Measurements from ENCODE around the gene FKRP.
"Not testable (repeated sequence)": the region's sequence is repeated elsewhere in the genome, so short reads cannot be mapped to it uniquely, and the experiment has no call there.

FKRP gene

DNA sequence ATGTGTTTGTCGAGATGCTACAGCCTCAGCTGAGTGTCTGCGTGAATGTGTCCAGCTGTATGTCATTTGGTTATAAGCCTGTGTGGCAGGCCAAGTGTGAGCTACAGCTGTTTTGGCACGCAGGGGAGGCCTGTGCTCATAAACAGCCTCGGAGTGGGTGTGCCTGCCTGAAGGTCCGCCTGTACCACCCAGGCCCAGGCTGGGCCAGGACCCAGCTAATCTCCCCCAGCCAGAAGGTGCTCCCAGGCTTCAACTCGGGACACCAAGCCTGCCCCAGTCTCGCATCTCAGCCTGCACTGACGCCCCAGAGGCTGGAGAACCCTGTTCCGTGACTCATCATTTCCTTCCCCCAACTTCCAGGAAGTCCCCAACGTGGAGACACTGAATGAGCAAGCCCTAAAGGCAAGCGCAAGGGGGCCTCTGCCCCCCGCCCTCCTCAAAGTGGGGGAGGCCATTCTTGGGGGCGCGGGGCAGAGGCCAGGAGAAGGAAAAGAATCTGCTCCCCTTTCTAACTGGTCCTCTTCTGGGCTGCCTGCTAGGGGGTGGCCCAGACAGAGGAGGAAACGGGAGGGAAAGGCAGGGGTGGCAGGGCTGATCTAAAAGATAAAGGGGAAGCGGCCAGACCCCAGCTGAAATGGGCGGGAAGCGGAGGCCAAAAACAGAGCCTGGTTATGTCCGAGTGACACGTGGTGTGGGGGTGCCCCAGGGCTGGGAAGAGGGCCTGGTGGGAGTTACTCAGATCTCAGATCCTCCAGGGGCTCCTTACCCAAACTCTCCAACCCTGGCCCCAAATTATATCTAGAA lies 40.6 kb downstream of the FKRP start:
- peak; percentile 82 for DNase-seq

DNA sequence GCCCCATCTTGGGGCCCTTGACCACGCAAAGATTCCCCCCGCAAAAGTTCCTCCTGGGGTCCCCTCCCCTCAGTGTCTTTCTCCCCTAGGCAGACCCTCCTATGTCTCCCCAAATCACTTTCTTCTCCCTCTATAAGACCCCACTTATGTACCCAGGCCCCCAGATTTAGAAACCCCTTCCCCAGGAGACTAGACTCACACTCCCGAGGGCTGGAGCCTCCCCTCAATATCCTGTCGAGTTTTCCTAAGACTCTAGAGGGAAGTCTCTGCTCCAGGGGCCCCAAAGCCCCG lies 41.1 kb downstream of the FKRP start:
- DNase-seq = no peak

DNA sequence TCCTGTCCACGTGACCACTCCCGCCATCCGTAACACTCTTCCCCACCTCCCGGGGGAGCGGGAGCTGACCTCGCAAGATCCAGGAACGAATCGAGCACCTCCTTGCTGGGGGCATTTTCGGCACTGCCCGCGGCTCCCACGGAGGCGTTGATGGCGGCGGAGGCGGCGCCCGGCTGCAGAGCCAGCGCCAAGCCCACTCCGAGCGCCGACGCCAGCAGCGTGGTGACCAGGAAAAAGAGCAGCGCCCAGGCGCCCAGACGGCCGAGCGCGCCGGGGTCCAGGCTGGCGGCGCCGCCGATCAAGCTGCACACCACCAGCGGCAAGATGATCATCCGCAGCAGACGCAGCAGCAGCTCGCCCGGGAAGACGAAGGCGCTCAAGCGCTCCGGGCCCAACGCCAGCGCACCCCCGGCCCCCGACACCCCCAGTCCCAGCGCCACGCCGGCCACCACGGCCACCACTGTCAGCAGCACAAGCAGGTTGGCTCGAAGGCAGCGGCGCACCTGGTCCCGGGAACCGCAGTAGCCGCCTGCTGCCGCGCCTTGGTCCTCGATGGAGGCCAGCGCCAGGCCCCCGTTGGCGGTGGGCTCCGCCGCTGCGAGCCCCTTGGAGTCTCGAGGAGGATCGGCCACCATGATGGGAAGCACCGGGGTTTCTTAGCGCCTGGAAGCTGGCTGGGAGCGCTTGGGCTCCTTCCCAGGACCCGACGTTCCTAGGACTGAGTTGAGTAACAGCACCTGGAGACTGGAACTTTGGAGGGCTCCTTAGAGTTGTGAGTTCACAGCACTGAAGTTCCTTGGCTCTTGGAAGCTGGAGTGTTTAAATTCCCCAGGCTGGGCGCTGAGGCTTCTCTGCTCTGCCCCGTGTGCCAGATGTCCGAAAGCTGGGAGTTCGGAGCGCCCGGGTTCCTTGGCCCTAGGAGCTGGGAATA lies 41.7 kb downstream of the FKRP start:
- peak; percentile 49 for DNase-seq

- DNase-seq = peak; percentile 99
Measured at GRCh38 chr19:46788262-46788967, 42.6 kb downstream of the FKRP start, which contains the start of gene SLC1A5. TSS of gene SLC1A5 (minus strand) at chr19:46788594. CDS start at chr19:46787965, 629 bp downstream.

DNA sequence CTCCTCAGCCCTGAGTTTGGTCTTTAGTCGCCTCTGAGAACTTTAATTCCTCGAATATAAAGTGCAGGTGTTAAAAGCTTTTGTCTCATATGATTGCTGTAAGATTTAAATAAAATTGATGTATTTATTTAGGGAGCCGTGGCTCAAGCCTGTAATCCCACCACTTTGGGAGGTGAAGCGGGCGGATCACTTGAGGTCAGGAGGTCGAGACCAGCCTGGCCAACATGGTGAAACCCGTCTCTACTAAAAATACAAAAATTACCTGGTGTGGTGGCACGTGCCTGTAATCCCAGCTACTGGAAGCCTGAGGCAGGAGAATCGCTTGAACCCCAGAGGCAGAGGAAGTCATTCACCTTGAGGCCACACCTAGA lies 43.1 kb downstream of the FKRP start:
- DNase-seq = no peak

DNA sequence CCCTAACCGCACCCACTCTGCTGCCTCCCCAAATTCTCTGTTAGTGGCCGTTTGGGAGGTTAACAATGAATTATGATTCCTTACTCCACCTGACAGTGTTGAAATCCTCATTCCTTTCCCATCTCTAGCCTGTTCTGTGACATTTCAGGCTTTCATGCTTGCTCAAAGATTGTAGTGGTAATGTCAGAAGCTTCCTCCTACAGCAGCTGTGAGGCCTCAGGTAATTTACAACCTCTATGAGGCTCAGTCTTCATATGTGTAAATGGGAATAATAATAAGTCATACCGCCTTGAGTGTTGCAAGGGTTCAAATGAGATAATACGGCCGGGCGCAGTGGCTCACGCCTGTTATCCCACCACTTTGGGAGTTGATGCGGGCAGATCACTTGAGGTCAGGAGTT lies 43.5 kb downstream of the FKRP start:
- DNase-seq = no peak

DNA sequence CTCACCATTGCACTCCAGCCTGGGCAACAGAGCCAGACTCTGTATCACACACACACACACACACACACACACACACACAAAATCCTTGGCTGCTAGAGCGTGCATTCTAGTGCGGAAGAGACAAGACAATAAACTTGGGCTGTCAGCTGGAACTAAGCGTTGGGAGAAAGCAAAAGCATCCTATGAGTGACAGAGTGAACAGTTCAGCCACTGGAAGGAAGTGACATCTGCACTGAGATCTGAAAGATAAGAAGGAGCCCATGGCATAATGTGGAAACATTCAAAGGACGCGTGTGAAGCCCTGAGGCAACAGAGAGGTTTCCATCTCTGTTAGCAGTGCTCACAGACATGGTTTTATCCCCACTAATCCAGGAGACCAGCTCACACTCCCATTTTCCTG lies 46.1 kb downstream of the FKRP start:
- peak; percentile 24 for DNase-seq

- no peak for DNase-seq
Measured at GRCh38 chr19:46797881-46798280, 52.0 kb downstream of the FKRP start.

DNA sequence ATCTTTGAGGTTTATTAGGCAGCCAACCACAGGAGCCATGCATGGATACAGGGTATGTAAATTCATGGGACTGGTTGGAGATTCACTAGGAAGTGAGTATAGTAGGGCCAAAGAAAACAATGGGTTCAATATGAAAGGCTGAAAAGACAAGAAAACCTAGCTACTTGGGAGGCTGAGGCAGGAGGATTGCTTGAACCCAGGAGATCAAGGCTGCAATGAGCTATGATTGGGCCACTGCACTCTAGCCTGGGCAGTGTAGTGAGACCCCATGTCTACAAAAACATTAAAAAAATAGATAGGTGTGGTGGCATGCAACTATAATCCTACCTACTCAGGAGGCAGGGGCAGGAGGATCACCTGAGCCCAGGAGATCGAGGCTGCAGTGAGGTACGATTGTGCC lies 52.9 kb downstream of the FKRP start:
- DNase-seq = no peak

DNA sequence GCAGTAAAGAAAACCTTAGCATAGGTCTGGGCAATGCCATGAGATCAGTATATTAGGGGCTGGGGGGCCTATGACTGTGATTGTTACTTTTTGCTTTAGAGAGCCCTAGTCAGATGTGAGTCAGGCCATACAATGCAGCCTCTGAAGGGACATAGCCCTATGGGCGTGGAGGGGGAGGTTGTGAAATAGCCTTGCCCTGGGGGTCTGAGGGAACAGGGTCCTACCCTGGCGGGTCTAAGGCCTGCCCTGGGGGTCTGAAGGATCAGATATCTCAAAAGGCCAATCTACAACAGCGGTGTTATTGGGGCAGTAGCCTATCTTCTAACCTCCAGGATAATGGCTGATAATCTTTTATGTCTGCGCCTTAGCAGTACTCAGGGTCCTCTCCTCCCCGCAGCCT lies 56.3 kb downstream of the FKRP start:
- DNase-seq = no peak

DNA sequence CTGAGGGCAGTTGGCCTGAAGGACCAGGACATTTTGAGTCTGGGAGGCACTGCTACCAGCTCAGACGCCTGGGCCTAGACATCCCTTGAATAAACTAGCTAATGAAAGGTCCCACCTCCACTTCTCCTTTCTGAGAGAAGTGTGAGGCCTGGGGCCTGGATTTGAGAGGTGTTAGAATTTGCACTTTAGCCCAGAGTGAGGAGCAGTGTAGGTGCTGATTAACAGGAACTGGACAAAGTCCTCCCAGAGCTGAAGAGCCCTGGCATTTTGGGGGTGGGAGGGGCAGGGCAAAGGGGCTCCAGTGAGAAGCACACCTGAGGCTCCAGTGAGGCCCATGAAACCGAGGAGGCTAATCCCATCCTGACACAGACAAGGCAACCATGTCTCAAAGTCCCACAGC lies 57.7 kb downstream of the FKRP start:
- DNase-seq = no peak

DNA sequence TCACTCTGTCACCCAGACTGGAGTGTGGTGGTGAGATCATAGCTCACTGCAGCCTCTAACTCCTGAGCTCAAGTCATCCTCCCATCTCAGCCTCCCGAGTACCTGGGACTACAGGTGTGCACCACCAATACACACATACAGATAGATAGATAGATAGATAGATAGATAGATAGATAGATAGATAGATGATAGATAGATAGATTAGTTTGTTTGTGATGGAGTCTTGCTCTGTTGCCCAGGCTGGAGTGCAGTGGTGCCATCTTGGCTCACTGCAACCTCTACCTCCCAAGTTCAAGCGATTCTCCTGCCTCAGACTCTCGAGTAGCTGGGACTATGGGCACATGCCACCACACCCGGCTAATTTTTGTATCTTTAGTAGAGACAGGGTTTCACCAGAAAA lies 58.6 kb downstream of the FKRP start:
- DNase-seq = not testable (repeated sequence)

- DNase-seq = no peak
Measured at GRCh38 chr19:46806656-46807055, 60.8 kb downstream of the FKRP start.
